Glomerular visceral epithelial cell (primary cell): Measurements from ENCODE around the gene SLC29A1.

Experiments
- DNase-seq: peaks from one replicate; pipeline ENCODE4 v3.0.0-alpha.2; 2016; ENCODE audit errors: extremely low spot score

SLC29A1 gene

DNA sequence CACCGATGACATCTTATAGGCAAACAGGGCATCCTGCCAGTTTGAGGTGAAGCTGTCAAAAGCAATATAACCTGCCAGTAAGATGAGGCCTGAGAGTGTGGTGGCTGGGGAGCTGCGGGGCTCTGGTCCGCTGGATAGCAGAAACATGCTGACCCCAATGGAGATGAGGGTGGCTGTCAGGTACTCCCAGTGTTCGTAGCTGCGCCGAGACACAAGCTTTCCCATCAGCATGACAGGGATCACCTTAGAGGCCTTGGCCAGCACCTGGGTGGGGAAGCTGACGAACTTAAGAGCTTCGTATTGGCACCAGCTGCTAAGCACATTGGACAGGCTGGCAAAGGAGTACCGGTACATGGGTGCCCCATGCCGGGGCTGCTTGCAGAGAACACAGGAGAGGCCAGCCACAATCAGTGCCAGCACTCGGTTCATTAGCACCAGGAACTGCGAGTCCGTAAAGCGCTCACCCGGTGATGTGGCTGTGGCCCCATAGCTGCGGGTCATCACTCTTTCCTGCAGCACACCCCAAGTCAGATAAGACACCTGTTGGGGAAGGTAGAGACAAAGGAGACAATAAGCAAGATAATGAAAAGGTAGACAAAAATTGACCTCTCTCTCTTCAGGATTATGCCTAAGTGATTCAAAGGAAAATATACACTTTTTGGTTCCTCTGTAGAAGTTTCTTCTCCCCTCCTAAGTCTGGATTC, 31.9 kb downstream of the SLC29A1 start:
- peak; percentile 40 for DNase-seq

DNA sequence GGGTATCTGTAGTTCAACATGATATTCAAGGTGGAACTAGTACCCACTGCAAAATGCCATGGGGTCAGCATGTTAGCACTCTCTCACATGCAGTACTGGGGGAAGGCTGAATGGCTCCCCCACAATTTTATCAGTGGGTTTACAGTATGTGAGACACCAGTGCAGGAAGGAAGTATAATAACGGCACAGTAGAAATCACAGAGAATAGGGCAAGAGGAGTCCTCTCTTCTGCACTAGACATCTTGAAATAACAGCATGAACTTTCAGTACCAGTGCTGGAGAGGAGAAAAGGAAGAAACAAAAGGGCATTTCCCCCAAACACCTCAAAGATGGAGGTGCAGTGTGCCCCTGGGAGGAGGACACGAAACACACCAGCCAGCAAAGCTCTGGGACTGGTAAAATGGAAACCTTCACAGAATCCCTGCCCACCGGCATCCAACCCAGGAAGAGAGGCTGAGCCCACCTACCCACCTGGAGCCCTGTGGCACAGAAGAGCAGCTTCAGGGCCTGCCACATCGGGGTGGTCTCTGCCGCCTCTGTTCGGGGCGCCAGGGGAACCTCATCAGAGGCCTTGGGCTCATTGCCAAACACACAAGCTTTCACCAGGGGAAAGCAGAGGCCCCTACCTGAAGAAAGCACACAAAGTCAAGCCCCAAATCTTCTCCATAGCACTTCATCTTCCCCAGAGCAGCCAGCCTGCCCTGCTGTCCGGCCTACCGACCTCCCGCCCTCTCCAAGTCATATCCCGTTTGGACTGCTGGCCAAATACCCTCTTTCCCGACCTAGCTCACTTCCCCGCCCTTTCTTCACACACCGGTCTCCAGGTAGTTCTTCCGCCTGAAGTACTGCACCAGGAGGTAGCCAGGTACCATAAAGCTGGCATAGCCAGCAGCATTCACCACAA, 32.7 kb downstream of the SLC29A1 start:
- DNase-seq, result peak; percentile 33

DNA sequence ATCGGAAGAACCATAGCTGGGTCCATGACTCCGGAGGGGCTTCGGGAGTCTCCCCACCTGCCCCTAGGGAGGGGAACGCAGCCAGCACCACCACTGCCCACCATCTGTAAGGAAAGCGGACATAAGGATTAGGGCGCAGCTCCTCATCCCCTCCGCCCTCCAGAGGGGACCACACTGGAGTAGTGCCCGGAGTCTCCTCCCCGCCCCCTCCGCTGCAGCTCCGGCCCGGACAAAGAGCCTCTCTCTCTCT, 33.3 kb downstream of the SLC29A1 start:
- no peak for DNase-seq

DNA sequence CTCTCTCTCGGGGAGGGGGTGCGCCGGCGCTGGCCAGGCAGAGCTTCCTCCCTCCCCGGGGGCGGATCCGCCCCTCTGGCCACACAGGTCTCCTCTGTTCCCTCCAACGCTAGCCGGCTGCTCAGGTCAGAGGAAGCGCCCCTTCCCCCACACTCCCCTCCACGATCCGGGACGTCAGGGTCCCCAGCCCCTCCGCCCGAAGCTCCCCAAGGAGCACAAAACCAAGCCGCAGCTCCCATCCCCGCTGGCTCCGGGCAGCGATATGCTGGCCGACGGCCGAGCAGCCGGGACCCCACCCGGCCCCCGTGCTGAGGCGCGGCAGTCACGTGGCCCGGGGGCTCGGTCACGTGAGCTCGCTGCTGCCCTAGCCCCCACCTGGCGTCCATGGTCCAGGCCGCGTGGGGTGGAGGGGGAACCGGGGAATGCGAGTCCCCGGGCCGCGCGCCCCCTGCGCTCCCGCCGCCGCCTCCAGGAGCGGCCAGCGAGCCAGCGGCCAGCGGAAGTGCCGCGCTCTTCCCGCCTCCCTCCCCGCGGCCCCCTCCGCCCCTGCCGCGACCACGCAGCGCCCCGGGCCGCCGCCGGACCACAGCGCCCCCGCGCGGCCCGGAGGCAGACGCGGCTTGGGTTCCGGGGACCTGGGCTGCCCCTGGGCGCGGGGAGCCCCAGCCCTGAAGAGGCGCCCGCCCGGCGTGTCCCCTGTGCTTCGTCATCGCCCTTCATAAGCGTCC, 33.8 kb downstream of the SLC29A1 start, which contains the start of gene SLC35B2:
Gene SLC35B2 (minus strand): TSS at position 504 of the 728 bp plus-strand sequence. CDS start 118 bp downstream, at position 386.
- peak; percentile 81 for DNase-seq

DNA sequence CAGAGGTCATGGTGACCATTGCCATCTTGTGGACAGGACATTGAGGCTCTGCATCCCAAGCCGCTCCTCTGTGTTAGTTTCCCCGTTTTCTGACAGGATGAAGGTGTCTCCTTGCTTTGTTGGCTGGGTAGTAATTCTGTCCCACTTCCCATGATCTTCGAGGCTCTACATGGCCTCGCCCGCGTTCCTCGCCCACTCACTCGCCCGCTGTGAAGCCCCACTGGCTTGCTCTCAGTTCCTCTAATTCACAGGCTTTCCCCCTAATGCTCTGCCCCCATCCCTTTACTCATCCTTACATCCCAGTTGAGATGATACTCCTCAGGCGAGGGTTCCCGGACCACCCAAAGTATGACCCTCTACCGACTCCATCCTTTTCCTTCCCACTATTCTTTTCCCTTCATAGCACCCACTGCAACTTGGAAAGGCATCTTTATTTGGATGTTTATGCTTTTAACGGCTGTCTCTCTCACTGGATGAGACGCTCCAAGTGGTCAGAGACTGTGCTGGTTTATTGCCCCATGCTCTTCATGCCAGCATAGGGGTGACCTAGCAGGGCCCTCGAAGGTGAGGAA, 34.4 kb downstream of the SLC29A1 start:
- no peak for DNase-seq

DNA sequence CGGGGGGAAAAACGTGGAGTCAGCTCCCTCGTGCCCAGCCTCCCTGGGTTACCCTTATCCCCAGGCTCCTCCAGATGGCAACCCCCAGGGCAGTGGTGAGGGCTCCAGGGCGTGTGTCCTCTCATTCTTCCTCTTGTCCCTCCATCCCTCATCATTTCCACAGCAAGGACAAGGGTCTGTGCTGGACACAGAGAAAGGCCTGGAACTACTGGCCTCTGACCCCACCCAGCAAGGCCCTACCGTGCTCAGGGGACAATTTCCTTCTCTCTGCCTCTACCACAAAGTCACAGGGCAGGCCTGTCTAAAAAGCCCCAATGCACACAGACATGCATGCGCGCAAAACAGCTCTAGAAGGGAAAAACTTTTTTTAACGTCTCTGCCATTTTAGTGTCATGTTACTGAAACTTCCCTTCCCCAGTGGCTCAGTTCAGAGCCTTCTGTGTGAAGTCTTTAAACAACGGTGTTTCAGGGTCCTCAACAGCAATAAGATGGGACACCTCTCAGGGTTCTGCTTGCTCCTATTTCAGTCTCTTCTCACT, 35.0 kb downstream of the SLC29A1 start:
- no peak for DNase-seq

DNA sequence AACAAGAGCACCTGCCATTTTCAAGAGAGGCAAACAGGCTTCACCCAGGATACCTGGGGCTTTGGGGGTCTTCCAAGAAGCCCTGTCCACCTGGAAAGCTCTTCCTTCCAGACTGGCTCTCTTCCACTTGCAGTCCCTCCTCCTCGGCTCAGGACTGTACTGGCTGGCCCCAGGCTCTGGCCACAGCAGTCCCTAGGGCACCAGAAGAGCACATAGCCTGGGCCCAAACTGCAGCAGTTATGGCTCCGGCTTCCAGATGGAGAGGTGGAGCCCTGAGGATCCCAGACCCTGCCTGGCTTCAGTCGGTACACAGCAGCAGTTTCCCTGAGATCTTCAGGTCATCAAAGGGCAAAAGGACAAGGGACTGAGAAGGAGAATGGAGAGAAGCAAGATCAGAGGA, 35.5 kb downstream of the SLC29A1 start:
- no peak for DNase-seq

DNA sequence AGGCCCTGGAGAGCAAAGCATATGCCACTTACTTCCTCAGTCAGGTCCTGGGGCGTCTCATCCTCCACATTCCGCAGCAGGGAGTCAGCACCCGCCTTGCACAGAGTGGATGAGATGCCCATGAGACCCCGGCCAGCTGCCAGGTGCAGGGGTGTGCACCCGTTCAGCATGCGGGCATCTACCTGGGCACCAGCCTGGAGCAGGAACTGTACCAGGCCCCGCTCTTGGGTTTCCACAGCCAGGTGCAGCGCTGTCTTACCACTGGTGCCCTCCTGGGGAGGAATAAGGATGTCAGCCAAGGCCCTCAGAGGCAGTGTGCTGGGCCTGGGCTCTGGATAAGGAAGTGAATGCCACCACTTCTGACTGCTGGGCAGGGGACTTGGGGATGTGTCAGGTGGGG, 36.6 kb downstream of the SLC29A1 start:
- no peak for DNase-seq

DNA sequence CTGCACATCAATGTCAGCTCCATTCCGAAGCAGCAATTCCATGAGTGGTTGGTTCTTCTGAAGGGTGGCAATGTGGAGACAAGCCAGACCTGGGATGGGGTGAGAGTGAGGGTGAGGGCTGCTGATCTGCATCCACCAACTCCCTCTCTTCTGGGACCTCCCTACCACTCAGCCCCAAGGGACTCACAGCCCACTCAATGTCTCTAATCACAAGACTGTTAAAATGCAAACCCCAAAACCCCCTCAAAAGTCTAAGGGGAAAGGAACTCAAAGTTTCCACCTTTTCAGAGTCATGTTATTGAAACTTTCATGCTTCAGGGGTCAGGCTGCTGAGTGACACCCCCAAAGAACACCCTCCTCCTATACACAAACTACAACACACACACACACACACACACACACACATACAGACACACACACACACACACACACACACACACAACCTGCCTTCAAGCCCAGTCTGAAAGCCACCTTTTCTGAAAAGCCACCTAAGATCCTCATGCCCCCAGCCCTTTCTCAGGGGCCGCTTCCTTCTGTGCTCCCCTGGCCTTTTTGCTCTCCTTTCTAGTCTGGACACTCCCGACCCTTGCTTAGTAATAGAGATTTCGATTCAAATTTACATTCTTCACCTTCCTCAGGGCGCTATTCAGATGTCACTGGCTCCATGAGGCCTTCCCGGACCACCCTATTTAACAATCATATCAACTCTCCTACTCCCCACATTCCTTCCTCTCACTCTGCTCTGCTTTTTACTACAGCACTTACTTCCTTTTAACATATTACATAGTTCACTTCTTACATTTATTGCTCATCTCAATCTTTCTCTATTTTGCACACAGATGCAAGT, 37.3 kb downstream of the SLC29A1 start:
- DNase-seq, result no peak

DNA sequence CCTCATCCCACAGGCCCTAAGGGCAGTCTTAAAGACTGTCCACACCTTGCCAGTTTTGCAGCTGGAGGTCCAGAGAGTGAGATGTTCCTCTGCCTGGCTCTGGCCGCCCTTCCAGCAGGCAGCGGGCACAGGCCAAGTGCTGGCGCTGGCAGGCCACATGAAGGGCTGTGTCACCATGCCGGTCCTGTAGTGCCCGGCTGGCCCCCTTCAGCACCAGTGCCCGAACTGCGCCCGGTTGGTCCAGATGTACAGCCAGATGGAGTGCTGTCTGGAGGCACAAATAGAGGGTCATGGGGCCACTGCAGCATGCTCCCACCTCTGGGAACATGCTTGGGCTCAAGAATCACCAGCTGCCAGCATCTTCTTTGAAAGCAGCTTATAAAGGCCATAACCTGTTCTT, 38.2 kb downstream of the SLC29A1 start:
- DNase-seq, result no peak

DNA sequence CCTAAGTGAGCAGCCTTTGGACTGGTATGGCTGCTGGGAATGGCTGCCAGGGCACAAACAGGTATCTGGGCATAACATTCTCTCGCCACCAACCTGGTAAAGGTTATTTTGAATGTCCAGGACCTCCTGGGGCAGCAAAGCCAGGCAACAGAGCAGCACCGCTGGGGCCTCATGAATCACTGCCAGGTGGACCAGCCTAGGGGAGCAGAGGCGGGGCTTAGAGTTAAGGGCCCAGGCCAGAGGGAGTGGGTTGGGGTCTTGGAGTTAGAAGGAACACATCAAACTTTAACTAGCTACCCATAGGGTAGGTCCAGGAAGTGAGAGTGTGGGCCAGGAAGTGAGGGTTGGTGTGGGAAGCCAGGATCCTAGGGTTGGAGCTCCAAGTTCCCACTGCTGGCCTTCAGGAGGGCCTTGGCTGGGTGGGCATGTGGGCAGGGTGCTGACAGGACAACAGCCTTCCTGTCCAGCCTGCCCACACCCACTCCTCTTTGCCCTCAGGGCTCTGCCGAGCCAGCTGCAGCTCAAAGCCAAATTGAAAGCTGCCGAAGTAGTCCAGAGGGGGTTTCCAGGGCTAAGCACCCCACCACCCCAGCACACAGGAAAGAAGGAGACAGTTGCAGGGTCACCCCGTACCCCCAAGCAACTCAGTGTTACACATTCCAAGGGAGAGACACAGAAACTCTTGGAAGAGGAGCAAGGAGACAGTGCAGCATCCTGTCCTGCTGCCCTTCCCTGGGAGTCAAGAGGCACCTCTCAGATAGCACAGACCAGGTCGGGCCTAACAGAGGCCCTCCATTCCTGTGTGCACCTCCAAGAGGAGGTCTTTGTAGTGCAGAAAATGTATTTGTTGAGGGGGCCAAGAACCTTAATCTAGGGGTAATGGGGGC, 39.3 kb downstream of the SLC29A1 start:
- no peak for DNase-seq

DNA sequence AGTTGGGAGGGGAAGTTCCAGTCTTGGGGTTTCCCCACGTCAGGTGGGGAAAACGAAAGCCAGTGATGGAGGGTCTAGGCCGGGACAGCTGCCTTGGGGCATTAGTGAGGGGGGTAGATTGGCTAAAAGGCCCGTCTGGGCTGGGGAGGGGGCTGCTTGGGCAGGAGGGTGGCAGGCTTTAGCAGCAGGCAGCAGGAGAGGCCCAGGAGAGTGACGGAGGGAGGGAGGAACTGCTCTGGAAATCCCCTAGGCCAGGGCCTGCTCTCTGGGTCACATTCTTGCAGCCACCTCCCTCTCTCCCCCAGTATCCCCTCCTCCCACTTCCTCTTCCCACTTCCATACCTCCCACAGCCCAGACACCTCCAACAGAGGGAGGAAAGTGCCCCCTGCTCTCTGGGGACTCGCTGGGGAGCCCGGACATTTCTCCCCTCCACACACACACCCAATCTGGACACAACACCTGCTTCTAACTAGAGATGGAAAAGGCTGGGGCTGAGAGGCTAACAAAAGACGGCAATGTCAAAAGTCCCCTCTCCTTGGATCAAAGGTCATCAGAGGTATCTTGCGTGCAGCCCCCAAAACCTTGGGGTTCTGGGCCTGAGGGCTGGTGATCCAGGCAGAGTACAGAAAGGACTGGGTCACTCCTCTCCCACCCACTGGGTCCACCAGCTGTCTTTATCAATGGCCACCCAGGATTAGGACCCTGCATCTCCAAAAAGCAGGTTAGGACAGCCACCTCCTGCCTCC, 40.1 kb downstream of the SLC29A1 start:
- DNase-seq, result peak; percentile 65

DNA sequence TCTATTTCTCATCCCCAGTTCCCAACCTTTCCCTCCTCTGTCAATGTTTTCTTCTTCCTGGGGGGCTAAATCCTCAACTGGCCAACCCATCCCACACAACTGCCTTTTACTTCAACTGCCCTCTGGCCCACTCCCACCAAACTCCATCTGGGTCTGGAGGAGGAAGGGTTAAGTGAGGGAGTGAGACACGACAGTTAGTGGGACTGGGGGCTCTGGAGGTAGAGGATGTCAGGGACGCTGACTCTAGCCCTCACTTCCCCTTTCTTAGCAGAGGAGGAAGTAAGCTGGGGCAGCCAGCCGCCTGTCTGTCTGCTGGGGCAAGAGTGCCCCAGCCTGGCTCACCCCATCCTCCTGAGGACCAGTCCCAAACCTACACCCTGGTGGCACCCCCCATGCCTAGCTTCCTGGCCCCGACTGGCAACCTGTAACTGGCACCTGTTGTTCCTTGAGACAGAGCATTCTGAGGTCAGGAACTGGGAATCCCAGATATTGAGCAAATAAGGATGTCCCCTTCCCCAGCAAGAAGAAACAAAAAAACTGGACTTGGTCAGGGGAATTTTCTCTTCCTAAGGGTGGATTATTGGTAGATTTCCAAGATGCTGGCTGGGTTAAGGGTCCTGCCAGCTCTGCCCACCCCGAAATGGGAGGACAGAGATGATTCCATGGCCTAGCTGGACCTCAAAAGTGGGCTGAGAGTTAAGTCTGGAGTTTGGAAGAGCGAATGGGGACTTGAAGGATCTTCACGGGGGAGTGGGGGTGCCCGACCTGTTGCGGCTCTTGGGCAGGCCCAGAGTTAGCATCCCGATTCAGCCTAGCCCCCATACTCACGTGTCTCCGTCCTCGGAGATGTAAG, 41.0 kb downstream of the SLC29A1 start:
- DNase-seq, result no peak

DNA sequence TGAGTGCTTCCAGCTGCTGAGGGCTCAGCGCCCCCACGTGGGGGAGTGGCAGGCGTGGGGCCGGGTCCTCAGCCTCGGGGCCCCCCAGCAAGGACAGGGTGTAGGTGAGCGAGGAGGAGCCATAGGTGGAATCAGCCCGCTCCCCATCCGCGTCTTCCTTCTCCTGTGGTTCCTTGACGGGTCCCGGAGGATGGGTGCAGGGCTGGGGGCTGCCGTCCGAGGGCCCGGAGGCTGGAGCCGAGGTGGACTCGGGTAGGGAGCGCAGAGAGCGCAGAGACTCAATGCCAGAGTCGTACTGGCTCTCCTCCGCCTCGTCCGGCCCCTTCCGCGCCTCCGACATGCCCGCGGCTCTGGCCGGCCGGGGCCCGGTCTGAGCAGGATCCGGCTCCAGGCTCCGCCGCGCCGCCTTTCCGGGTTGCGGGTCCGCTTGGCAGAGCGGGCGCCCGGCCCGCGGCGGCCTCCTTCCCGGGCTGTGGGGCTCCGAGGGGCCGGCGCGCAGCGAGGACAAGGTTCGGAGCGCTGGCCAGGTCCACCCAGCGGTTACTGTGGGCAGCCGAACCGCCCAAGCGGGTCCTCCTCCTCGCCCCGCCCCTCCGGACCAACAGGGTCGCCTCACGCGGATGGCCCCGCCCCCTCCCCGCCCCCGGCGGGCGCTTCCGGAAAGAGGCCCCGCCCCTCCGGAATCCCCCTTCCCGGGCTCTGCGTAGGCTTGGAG, 41.8 kb downstream of the SLC29A1 start, which contains the start of gene NFKBIE:
Gene NFKBIE (minus strand): TSS at position 545 of the 715 bp plus-strand sequence. CDS start 205 bp downstream, at position 340.
- peak; percentile 96 for DNase-seq

DNA sequence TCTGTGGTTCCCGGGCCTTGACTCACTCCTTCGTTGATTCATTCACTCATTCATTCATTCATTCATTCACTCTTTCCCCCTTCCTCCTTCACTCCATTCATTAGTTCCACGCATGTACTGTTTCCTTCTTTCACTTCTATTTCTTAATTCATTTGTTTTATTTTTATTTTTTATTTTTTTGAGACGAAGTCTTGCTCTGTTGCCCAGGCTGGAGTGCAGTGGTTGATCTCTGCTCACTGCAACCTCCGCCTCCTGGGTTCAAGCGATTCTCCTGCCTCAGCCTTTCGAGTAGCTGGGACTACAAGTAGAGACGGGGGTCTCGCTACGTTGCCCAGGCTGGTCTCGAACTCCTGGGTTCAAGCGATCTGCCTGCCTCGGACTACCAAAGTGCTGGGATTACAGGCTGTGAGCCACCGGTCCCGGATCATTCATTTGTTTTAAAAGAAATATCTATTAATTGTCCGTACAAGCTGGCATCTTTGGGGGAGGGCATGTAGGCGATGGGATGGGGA, 42.4 kb downstream of the SLC29A1 start:
- DNase-seq, result no peak

DNA sequence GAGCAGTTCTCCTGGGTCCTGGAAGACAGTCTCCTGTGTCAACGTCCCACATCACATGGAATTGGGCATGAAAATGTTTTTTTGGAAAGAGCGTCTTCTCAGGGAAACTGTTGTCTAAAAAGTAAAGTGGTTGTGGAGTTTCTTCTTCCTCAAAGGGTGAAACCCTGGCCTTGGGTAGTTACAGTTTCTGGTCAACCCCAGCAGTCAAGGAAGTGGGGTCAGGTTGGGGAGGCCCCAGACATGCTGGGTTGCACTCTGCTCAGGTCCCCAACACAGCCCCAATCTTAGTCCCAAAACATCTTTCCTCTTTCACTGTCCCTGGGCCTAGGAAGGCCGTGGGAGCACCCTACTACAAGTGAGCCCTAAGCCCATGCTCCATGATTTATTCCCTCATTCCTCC, 43.0 kb downstream of the SLC29A1 start:
- no peak for DNase-seq

DNA sequence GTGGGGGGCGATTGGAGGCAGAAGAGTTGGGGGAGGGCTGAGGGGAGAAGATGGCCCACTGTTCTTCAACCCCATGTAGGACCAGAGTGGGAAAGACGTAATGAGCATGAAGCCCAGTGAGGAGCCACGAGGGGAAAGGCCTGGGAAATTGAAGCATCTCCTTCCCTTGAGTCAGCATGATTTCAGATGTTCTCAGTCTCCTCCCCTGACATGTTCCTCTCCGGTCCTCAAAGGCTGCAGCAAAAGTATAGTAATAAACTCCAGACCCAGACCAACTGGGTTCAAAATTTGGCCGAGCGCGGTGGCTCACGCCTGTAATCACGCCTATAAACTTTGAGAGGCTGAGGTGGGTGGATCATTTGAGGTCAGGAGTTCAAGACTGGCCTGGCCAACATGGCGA, 43.9 kb downstream of the SLC29A1 start:
- no peak for DNase-seq
